ENCODE measurements around the gene EDEM3. TPM values are rescaled to one million over a fixed set of nuclear protein-coding genes. Genes with fewer than 3 reads are reported as not detected.

The EDEM3 gene
- total RNA-seq, 1 experiment from 2014 or later = 14.1 TPM

DNA sequence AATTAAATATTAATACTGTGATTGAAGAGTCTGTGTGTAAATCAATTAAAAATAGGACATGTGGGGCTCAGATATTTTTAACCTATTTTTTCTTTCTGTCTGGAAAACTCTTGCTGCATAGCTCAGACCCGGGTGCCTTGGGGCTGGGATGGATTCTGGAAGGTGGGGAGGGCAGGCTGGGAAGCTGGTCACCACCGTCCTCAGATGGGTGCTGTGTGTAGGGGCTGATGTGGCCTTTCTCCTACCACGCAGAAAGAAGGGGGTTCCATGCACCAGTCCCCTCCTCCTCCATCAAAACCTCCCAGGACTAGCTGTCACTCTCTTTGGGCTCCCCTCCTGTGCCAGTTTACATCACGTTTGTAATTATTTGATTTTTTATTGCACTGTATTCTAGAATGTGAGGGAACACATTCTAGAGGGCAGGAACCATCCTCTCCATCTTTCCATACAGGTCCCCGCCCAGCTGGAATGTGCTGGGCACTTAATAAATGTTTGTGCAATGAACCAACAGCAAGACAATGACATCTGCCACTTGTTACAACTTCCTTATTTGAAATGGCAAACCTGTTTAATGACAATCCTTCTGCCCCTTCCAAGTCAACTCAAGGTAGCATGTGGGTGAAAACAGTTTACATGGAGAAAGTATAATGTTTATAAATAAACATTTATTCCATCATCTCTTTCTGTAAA, 104.3 kb downstream of the EDEM3 start:
- intact Hi-C loops (cut with micrococcal nuclease; ENCODE audit: unreplicated experiment) = no loop called here
- Mint-ChIP-seq H3K27ac (ENCODE audit: unreplicated experiment) (no peak overlapping the region), H3K27me3 (ENCODE audit: insufficient read depth, unreplicated experiment) (peaks cover 3% of the 10 kb centered on the region), H3K36me3 (ENCODE audit: insufficient read depth, unreplicated experiment) (no peaks in the 10 kb centered on the region), H3K4me3 (ENCODE audit: unreplicated experiment) (no peak overlapping the region), H3K9me3 (ENCODE audit: unreplicated experiment) (peaks cover 10% of the 10 kb centered on the region), H3K4me1 (ENCODE audit: low read depth, unreplicated experiment) (no peaks in the 10 kb centered on the region)
- DNase-seq = no peak
- no TSS peak for BruUV-seq (replicated peaks)
- TF ChIP-seq CTCF (IDR thresholded peaks at IDR 0.05; ENCODE audit: insufficient read depth in 1 of 2, low read depth in 1 of 2, low read length in 1 of 2, severe bottlenecking in 1 of 2, unreplicated experiment in 1 of 2) = no peak
- H3K4me3 ChIP-seq (ENCODE audit: low read depth, low read length) = no peak overlapping the region
- 0 out of 2 replicates have a peak, but pooled peaks cover 3% of the 10 kb centered on the region for H3K9me3 ChIP-seq
- POLR2A ChIA-PET = no interaction called here
- H3K27me3 ChIP-seq (replicated peaks; ENCODE audit: control insufficient read depth, insufficient read depth, low read length) = no peaks in the 10 kb centered on the region
- H3K36me3 ChIP-seq (ENCODE audit: control insufficient read depth, insufficient read depth, low read length) = no peaks in the 10 kb centered on the region
- H3K4me1 ChIP-seq = no peaks in the 10 kb centered on the region
- CTCF ChIA-PET = no interaction called here

DNA sequence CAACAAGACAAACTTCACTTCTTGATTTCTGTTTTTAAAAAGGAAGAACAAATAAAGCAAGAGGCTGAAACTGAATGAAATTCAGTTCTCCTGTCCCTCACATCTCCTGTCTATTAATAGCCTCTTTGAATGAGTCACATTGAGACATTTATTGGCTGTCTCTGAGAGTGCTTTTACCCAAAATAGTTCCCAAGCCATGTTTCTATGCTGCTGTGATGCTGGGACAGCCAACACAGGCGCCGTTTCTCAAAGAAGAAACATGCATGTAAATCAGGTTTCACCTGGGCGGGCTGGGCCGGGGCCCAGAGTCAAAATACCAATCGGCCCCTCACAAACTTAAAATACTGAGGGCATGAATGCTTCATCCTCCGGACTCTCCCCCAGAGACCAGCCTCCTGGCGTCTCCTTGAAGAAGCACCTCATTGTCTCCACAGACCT, 105.2 kb downstream of the EDEM3 start:
- H3K4me3 ChIP-seq (ENCODE audit: low read depth, low read length) = no peak overlapping the region
- Mint-ChIP-seq H3K36me3 (ENCODE audit: insufficient read depth, unreplicated experiment) (no peaks in the 10 kb centered on the region), H3K27me3 (ENCODE audit: insufficient read depth, unreplicated experiment) (peaks cover 3% of the 10 kb centered on the region), H3K4me3 (ENCODE audit: unreplicated experiment) (no peak overlapping the region), H3K4me1 (ENCODE audit: low read depth, unreplicated experiment) (no peaks in the 10 kb centered on the region), H3K27ac (ENCODE audit: unreplicated experiment) (no peak overlapping the region), H3K9me3 (ENCODE audit: unreplicated experiment) (peaks cover 10% of the 10 kb centered on the region)
- ChIA-PET POLR2A (no interaction called here), CTCF (no interaction called here)
- BruUV-seq (replicated peaks) = no TSS peak
- H3K27me3 ChIP-seq (replicated peaks; ENCODE audit: control insufficient read depth, insufficient read depth, low read length) = no peaks in the 10 kb centered on the region
- 0 out of 2 replicates have a peak, but pooled peaks cover 3% of the 10 kb centered on the region for H3K9me3 ChIP-seq
- no peaks in the 10 kb centered on the region for H3K4me1 ChIP-seq
- DNase-seq = no peak
- intact Hi-C loops (cut with micrococcal nuclease; ENCODE audit: unreplicated experiment) = no loop called here
- H3K36me3 ChIP-seq (ENCODE audit: control insufficient read depth, insufficient read depth, low read length) = no peaks in the 10 kb centered on the region
- no peak for TF ChIP-seq CTCF (IDR thresholded peaks at IDR 0.05; ENCODE audit: insufficient read depth in 1 of 2, low read depth in 1 of 2, low read length in 1 of 2, severe bottlenecking in 1 of 2, unreplicated experiment in 1 of 2)

DNA sequence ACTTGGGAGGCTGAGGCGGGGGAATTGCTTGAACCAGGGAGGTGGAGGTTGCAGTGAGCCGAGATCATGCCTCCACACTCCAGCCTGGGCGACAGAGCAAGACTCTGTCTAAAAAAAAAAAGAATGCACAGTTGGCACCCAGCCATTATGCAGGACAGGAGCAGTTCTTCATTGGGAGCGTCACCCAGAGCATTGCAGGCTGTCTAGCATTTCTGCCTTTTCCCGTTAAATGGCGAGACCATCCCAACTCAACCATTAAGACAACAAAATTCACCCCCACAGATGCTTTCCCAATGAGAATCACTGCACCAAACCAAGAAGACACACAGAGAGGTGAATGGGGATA, 105.8 kb downstream of the EDEM3 start:
- Histone ChIP-seq H3K4me3 (ENCODE audit: low read depth, low read length) (no peak overlapping the region), H3K4me1 (no peaks in the 10 kb centered on the region), H3K36me3 (ENCODE audit: control insufficient read depth, insufficient read depth, low read length) (no peaks in the 10 kb centered on the region), H3K27me3 (replicated peaks; ENCODE audit: control insufficient read depth, insufficient read depth, low read length) (no peaks in the 10 kb centered on the region), H3K9me3 (0 out of 2 replicates have a peak, but pooled peaks cover 3% of the 10 kb centered on the region)
- no TSS peak for BruUV-seq (replicated peaks)
- intact Hi-C loops (cut with micrococcal nuclease; ENCODE audit: unreplicated experiment) = no loop called here
- TF ChIP-seq CTCF (IDR thresholded peaks at IDR 0.05; ENCODE audit: insufficient read depth in 1 of 2, low read depth in 1 of 2, low read length in 1 of 2, severe bottlenecking in 1 of 2, unreplicated experiment in 1 of 2) = no peak
- Mint-ChIP-seq H3K27me3 (ENCODE audit: insufficient read depth, unreplicated experiment) (peaks cover 3% of the 10 kb centered on the region), H3K27ac (ENCODE audit: unreplicated experiment) (no peak overlapping the region), H3K4me1 (ENCODE audit: low read depth, unreplicated experiment) (no peaks in the 10 kb centered on the region), H3K36me3 (ENCODE audit: insufficient read depth, unreplicated experiment) (no peaks in the 10 kb centered on the region), H3K9me3 (ENCODE audit: unreplicated experiment) (peaks cover 10% of the 10 kb centered on the region), H3K4me3 (ENCODE audit: unreplicated experiment) (no peak overlapping the region)
- ChIA-PET CTCF (no interaction called here), POLR2A (no interaction called here)
- DNase-seq = no peak

Data from Caco-2 (cell line).